ENCODE results near the gene MAN1C1.

GRCh38 chr1:25628741-25629421 is 12.3 kb downstream of the MAN1C1 start:
- TF ChIP-seq, protein P1, sequence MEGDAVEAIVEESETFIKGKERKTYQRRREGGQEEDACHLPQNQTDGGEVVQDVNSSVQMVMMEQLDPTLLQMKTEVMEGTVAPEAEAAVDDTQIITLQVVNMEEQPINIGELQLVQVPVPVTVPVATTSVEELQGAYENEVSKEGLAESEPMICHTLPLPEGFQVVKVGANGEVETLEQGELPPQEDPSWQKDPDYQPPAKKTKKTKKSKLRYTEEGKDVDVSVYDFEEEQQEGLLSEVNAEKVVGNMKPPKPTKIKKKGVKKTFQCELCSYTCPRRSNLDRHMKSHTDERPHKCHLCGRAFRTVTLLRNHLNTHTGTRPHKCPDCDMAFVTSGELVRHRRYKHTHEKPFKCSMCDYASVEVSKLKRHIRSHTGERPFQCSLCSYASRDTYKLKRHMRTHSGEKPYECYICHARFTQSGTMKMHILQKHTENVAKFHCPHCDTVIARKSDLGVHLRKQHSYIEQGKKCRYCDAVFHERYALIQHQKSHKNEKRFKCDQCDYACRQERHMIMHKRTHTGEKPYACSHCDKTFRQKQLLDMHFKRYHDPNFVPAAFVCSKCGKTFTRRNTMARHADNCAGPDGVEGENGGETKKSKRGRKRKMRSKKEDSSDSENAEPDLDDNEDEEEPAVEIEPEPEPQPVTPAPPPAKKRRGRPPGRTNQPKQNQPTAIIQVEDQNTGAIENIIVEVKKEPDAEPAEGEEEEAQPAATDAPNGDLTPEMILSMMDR (IDR thresholded peaks at IDR 0.05; ENCODE audit: borderline replicate concordance, extremely low read depth, low read length, poor library complexity, severe bottlenecking), result no peak
- no peak for TF ChIP-seq EZH2 (IDR thresholded peaks at IDR 0.05; ENCODE audit: borderline replicate concordance, low read depth, low read length, severe bottlenecking)
